Sigmoid colon (tissue), 7 donors: ENCODE data around the gene CLSTN1. TPM values are rescaled to one million over a fixed set of nuclear protein-coding genes. Genes with fewer than 3 reads are reported as not detected.

Source experiments
- DNase-seq: peaks from one replicate; pipeline ENCODE4 v3.0.0-alpha.2; 2019
- H3K27ac ChIP-seq, 4 donors: fragments of 200-600 bp; sonication (generic); one replicate each; pipeline ENCODE4 v1.5.1; 2016 to 2019; ENCODE audit warnings: mild to moderate bottlenecking in 1 of 4
- H3K27me3 ChIP-seq, 3 donors: fragments of 200-600 bp; sonication (generic); one replicate each; pipeline ENCODE4 v1.5.1; 2019; ENCODE audit warnings: mild to moderate bottlenecking in 1 of 3
- H3K36me3 ChIP-seq, 4 donors: fragments of 200-600 bp; sonication (generic); one replicate each; pipeline ENCODE4 v1.5.1; 2016 to 2019
- H3K4me1 ChIP-seq, 4 donors: fragments of 200-600 bp; sonication (generic); one replicate each; pipeline ENCODE4 v1.5.1; 2017 to 2019
- H3K4me3 ChIP-seq, 4 donors: fragments of 200-600 bp; sonication (generic); one replicate each; pipeline ENCODE4 v1.5.1; 2017 to 2019; ENCODE audit warnings: mild to moderate bottlenecking in 2 of 4, moderate library complexity in 1 of 4
- H3K9me3 ChIP-seq, 4 donors: fragments of 200-600 bp in 3 of 4; sonication (generic) in 3 of 4; one replicate each; pipeline versions ENCODE4 v1.5.1 to v1.6.1; 2013 to 2019
- EP300 ChIP-seq, 4 donors: sonication (generic); formaldehyde crosslinking; IDR thresholded peaks; one replicate each; pipeline ENCODE4 v1.6.1; 2017; ENCODE audit warnings: antibody characterized with exemption in 4 of 4
- POLR2A ChIP-seq, 2 donors: fragments of 450-650 bp; IDR thresholded peaks; one replicate each; pipeline ENCODE4 v1.6.1; 2016; ENCODE audit warnings: antibody characterized with exemption in 2 of 2, mild to moderate bottlenecking in 2 of 2, moderate library complexity in 2 of 2
- POLR2AphosphoS5 ChIP-seq, 4 donors: sonication (generic); formaldehyde crosslinking; IDR thresholded peaks; one replicate each; pipeline ENCODE4 v1.6.1; 2017; ENCODE audit warnings: antibody characterized with exemption in 4 of 4
- WGBS, 2 donors: extraction: QIAGEN DNeasy Blood & Tissue Kit; methylation state at CpG; one replicate each; pipeline ENCODE4 v1.1.7; 2013; 5-methylcytosine and 5-hydroxymethylcytosine counted together
- intact Hi-C: fragments of 100-400 bp; cut with DNase I; formaldehyde crosslinking; loops from one replicate; pipeline ENCODE4 v1.15.1; 2023
- polyA plus RNA-seq, 3 donors: library from polyadenylated mRNA; stranded (reverse); fragments of 200-250 nt; gene quantifications; one replicate each; pipeline ENCODE4 v1.2.3, GENCODE V29; 2013
- total RNA-seq, 4 donors: library from RNA; depleted of rRNA; stranded (reverse); fragments of >200 nt; gene quantifications; one replicate each; pipeline ENCODE4 v1.1.0, GENCODE V29; 2016
- TF ChIP-seq, protein P1 (sequence below), 4 experiments: fragments of 450-650 bp in 3 of 4; fragments of 200-600 bp in 1 of 4; IDR thresholded peaks; one replicate each; pipeline ENCODE4 v1.5.1; 2016 to 2019; ENCODE audit warnings: antibody characterized with exemption in 4 of 4, mild to moderate bottlenecking in 3 of 4, moderate library complexity in 2 of 4
- donor health status: healthy with polysubstance abuse.
- donor health status: Bipolar disorder and iron deficiency.
- donor health status: healthy.

The CLSTN1 gene
- total and polyA plus RNA-seq, 7 donors: 21.0 to 105 (median 34.6) TPM

DNA sequence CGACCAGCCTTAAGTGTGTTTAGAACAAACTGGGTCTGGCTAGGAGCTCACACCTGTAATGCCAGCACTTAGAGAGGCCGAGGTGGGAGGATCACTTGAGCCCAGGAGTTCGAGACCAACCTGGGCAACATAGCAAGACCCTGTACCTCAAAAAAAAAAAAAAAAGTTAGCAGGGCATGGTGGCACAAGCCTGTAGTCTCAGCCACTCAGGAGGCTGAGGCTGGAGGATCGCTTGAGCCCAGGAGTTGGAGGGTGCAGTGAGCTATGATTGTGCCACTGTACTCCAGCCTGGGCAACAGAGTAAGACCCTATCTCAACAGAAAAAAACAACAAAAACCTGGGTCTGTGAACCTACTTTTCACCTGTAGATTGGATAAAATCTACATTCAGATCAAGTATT, 117.6 kb downstream of the CLSTN1 start:
- H3K27ac ChIP-seq: no peak overlapping the region
- H3K36me3 ChIP-seq: peaks cover 0 to 7% (median 0%) of the 10 kb centered on the region in 4 donors
- no peaks in the 10 kb centered on the region for H3K4me1 ChIP-seq
- H3K27me3 ChIP-seq: no peaks in the 10 kb centered on the region
- no peak for TF ChIP-seq POLR2A (IDR thresholded peaks at IDR 0.05)
- TF ChIP-seq, protein P1, sequence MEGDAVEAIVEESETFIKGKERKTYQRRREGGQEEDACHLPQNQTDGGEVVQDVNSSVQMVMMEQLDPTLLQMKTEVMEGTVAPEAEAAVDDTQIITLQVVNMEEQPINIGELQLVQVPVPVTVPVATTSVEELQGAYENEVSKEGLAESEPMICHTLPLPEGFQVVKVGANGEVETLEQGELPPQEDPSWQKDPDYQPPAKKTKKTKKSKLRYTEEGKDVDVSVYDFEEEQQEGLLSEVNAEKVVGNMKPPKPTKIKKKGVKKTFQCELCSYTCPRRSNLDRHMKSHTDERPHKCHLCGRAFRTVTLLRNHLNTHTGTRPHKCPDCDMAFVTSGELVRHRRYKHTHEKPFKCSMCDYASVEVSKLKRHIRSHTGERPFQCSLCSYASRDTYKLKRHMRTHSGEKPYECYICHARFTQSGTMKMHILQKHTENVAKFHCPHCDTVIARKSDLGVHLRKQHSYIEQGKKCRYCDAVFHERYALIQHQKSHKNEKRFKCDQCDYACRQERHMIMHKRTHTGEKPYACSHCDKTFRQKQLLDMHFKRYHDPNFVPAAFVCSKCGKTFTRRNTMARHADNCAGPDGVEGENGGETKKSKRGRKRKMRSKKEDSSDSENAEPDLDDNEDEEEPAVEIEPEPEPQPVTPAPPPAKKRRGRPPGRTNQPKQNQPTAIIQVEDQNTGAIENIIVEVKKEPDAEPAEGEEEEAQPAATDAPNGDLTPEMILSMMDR (IDR thresholded peaks at IDR 0.05): no peak
- no peak for TF ChIP-seq POLR2AphosphoS5 (IDR thresholded peaks at IDR 0.05)
- TF ChIP-seq EP300 (IDR thresholded peaks at IDR 0.05): no peak
- no peak for DNase-seq
- no peaks in the 10 kb centered on the region for H3K9me3 ChIP-seq
- H3K4me3 ChIP-seq: no peak overlapping the region
- intact Hi-C loops: no loop called here
- WGBS, 2 donors: 90 to 91% methylated on average over 4 of the region's 4 CpGs

DNA sequence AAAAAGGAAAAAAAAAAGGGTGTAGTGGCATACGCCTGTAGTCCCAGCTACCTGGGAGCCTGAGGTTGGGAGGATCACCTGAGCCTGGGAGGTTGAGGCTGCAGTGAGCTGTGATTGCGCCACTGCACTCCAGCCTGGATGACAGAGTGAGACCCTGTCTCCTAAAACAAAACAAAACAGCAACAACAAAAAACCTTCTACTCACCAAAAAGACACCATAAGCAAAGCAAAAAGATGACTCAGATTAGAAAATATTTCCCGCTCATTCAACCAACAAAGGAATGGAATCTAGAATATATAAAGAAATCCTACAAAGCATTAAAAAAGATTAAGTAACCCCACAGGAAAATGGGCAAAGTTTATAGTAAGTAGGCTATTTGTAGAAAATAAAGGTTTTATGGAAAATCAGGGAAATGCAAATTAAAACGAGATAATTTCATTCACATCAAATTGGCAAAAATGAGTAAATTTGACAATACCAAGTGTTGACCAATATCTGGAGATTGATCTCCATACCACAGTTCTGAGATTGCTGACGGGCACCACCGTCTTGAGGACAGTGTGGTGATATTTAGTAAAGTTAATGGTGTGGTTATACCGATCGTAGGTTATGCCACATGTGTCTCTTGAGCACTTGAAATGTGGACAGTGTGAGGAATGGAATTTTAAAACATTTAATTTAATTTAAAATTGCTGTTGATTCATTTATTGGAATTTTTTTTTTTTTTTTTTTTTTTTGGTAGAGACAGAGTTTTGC, 118.2 kb downstream of the CLSTN1 start:
- DNase-seq: no peak
- intact Hi-C loops: no loop called here
- Histone ChIP-seq H3K4me3 (no peak overlapping the region), H3K36me3 (peaks cover 0 to under 1% (median 0%) of the 10 kb centered on the region in 4 donors), H3K4me1 (no peaks in the 10 kb centered on the region), H3K27ac (no peak overlapping the region), H3K27me3 (no peaks in the 10 kb centered on the region), H3K9me3 (no peaks in the 10 kb centered on the region)
- WGBS, 2 donors: 90 to 92% methylated on average over 8 of the region's 8 CpGs
- TF ChIP-seq, protein P1 (IDR thresholded peaks at IDR 0.05): no peak
- TF ChIP-seq POLR2AphosphoS5 (IDR thresholded peaks at IDR 0.05) (no peak), POLR2A (IDR thresholded peaks at IDR 0.05) (no peak), EP300 (IDR thresholded peaks at IDR 0.05) (no peak)

DNA sequence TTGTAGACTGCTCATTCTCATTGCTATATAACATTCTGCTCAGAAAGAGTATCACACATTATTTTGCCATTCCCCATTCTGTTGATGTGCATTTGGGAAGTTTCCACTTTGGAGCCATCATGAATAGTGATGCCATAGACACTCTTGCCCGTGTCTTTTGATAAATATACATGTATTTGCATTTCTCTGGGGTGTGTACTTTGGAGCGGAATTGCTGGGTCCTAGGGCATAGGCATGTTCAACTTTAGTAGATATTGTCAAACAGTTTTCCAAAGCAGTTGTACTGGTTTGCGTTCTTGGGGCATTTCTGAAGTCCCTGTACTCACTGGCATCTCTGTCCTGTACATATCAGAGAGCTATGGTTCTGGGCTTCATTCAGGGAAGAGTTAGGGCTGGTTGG, 120.1 kb downstream of the CLSTN1 start:
- TF ChIP-seq POLR2AphosphoS5 (IDR thresholded peaks at IDR 0.05): no peak
- Histone ChIP-seq H3K9me3 (no peaks in the 10 kb centered on the region), H3K4me1 (no peaks in the 10 kb centered on the region), H3K27ac (no peak overlapping the region), H3K27me3 (no peaks in the 10 kb centered on the region), H3K4me3 (no peak overlapping the region), H3K36me3 (no peaks in the 10 kb centered on the region)
- no peak for DNase-seq
- 88 to 95% methylated on average over 3 of the region's 3 CpGs for WGBS, 2 donors
- intact Hi-C loops: loop anchor here (5.0 kb wide), 1 partner anchor 164 kb away; no protein-coding TSS in a partner anchor

DNA sequence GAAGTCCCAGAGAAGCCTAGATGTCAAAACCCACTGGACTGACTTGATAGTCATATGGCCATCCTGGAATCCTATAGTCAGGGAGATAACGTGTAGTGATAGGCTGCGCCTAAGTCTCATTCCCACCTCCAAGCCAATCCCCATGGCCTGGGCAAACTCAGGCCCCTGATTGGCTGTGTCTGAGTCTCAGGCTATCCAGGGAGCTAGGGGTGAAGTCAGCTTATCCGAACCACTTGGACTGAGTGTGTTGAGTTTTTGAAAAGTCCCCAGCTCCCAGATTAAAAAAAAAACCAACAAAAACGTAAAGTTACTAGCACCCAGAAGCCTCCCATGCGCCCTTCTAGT, 120.6 kb downstream of the CLSTN1 start:
- DNase-seq: no peak
- no peak overlapping the region for H3K4me3 ChIP-seq
- TF ChIP-seq POLR2A (IDR thresholded peaks at IDR 0.05) (no peak), EP300 (IDR thresholded peaks at IDR 0.05) (no peak), POLR2AphosphoS5 (IDR thresholded peaks at IDR 0.05) (no peak)
- TF ChIP-seq, protein P1 (IDR thresholded peaks at IDR 0.05): no peak
- H3K9me3 ChIP-seq: no peaks in the 10 kb centered on the region
- no peaks in the 10 kb centered on the region for H3K36me3 ChIP-seq
- no peaks in the 10 kb centered on the region for H3K4me1 ChIP-seq
- intact Hi-C loops: loop anchor here (5.0 kb wide), 1 partner anchor 164 kb away; no protein-coding TSS in a partner anchor
- no peak overlapping the region for H3K27ac ChIP-seq
- WGBS, 2 donors: 91 to 96% methylated on average over 5 of the region's 5 CpGs
- no peaks in the 10 kb centered on the region for H3K27me3 ChIP-seq

DNA sequence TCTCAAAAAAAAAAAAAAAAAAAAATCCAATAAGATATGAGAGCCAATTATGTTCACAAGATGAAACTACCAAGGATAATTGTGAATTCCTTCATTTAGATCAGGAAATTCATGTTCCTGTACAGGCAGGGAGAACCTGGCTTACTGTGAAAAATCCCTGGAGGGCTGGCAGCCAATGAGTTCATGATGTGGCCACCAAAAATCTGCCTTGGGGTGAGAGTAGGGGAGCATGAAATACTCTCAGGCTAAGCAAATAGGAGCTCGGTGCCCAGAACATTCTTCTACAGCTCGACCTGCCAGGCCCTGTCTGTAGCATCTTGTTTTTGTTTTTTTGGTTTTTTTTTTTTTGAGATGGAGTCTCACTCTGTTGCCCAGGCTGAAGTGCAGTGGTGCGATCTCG, 122.1 kb downstream of the CLSTN1 start:
- Histone ChIP-seq H3K27me3 (no peaks in the 10 kb centered on the region), H3K36me3 (no peaks in the 10 kb centered on the region), H3K9me3 (no peaks in the 10 kb centered on the region), H3K27ac (no peak overlapping the region), H3K4me1 (no peaks in the 10 kb centered on the region), H3K4me3 (no peak overlapping the region)
- no peak for TF ChIP-seq POLR2AphosphoS5 (IDR thresholded peaks at IDR 0.05)
- no peak for TF ChIP-seq POLR2A (IDR thresholded peaks at IDR 0.05)
- TF ChIP-seq, protein P1 (IDR thresholded peaks at IDR 0.05): no peak
- no peak for TF ChIP-seq EP300 (IDR thresholded peaks at IDR 0.05)
- WGBS, 2 donors: 84 to 89% methylated on average over 4 of the region's 4 CpGs
- DNase-seq: no peak
- intact Hi-C loops: loop anchor here (5.0 kb wide), 1 partner anchor 166 kb away; no protein-coding TSS in a partner anchor
